Astrocyte (in vitro differentiated cells and primary cell): ENCODE data around the gene EHBP1. TPM values are rescaled to one million over a fixed set of nuclear protein-coding genes. Genes with fewer than 3 reads are reported as not detected.

ENCODE experiments used
- DNase-seq: peaks from one replicate; pipeline ENCODE4 v3.0.0-alpha.2; 2010; ENCODE audit warnings: low read depth
- FAIRE-seq: peaks from 2 replicates; lab custom pipeline; 2011; peaks lifted over from hg19 to GRCh38; lab: Jason Lieb, UNC
- H2AFZ ChIP-seq: 2 replicates; pipeline ENCODE4 v1.6.0; 2012; ENCODE audit warnings: low read depth, low read length, inconsistent platforms
- H3K27ac ChIP-seq: 2 replicates; pipeline ENCODE4 v1.5.1; 2011; ENCODE audit warnings: low read depth, low read length, inconsistent platforms
- H3K27me3 ChIP-seq: 2 replicates; pipeline ENCODE4 v1.6.0; 2011; ENCODE audit warnings: low read length, inconsistent platforms; ENCODE audit not compliant: insufficient read depth
- H3K36me3 ChIP-seq: 2 replicates; pipeline ENCODE4 v1.5.1; 2011; ENCODE audit warnings: low read length, inconsistent platforms; ENCODE audit not compliant: insufficient read depth
- H3K4me1 ChIP-seq: 2 replicates; pipeline ENCODE4 v1.5.1; 2011; ENCODE audit warnings: low read length, inconsistent platforms; ENCODE audit not compliant: insufficient read depth
- H3K4me2 ChIP-seq: 2 replicates; pipeline ENCODE4 v1.6.0; 2012; ENCODE audit warnings: low read length, inconsistent platforms
- H3K4me3 ChIP-seq: 2 replicates; pipeline ENCODE4 v1.5.1; 2011; ENCODE audit warnings: low read depth, mild to moderate bottlenecking, low read length, inconsistent platforms; ENCODE audit not compliant: insufficient read depth
- H3K79me2 ChIP-seq: 2 replicates; pipeline ENCODE4 v1.6.0; 2012; ENCODE audit warnings: mild to moderate bottlenecking, low read length, inconsistent platforms; ENCODE audit not compliant: insufficient read depth
- H3K9ac ChIP-seq: 2 replicates; pipeline ENCODE4 v1.6.0; 2012; ENCODE audit warnings: mild to moderate bottlenecking, low read length, inconsistent platforms
- H3K9me3 ChIP-seq: 2 replicates; pipeline ENCODE4 v1.5.1; 2012; ENCODE audit warnings: low read depth, mild to moderate bottlenecking, low read length, inconsistent platforms; ENCODE audit not compliant: insufficient read depth
- H4K20me1 ChIP-seq: 2 replicates; pipeline ENCODE4 v1.6.0; 2012; ENCODE audit warnings: low read length, inconsistent platforms; ENCODE audit not compliant: insufficient read depth
- H3K27ac Mint-ChIP-seq: one replicate; pipeline ENCODE4 v1.8.0; 2021; ENCODE audit warnings: mild to moderate bottlenecking, mixed read lengths; ENCODE audit not compliant: unreplicated experiment
- H3K27me3 Mint-ChIP-seq: one replicate; pipeline ENCODE4 v1.8.0; 2021; ENCODE audit warnings: low read depth, mixed read lengths; ENCODE audit not compliant: unreplicated experiment
- H3K36me3 Mint-ChIP-seq: one replicate; pipeline ENCODE4 v1.8.0; 2021; ENCODE audit warnings: low read depth, mixed read lengths; ENCODE audit not compliant: unreplicated experiment
- H3K4me1 Mint-ChIP-seq: one replicate; pipeline ENCODE4 v1.8.0; 2021; ENCODE audit warnings: low read depth, mixed read lengths; ENCODE audit not compliant: unreplicated experiment
- H3K4me3 Mint-ChIP-seq: one replicate; pipeline ENCODE4 v1.8.0; 2021; ENCODE audit warnings: mild to moderate bottlenecking, moderate library complexity, mixed read lengths; ENCODE audit not compliant: unreplicated experiment
- H3K9me3 Mint-ChIP-seq: one replicate; pipeline ENCODE4 v1.8.0; 2021; ENCODE audit warnings: mild to moderate bottlenecking, mixed read lengths; ENCODE audit not compliant: unreplicated experiment
- EZH2 ChIP-seq: IDR thresholded peaks from 2 replicates; pipeline ENCODE4 v1.6.1; 2012; ENCODE audit warnings: mild to moderate bottlenecking, low read length, inconsistent platforms; ENCODE audit not compliant: insufficient read depth
- total RNA-seq: library from RNA; stranded (reverse); gene quantifications from 2 replicates; pipeline ENCODE4 v1.2.1, GENCODE V29; 2021
- TF ChIP-seq, protein P1 (sequence below): IDR thresholded peaks from 2 replicates; pipeline ENCODE4 v1.5.1; 2011; ENCODE audit warnings: low read depth, mild to moderate bottlenecking, inconsistent platforms, low read length, moderate library complexity; ENCODE audit not compliant: insufficient read depth

The EHBP1 gene
- total RNA-seq, 1 donor from 2014 or later, result 44.1 TPM

DNA sequence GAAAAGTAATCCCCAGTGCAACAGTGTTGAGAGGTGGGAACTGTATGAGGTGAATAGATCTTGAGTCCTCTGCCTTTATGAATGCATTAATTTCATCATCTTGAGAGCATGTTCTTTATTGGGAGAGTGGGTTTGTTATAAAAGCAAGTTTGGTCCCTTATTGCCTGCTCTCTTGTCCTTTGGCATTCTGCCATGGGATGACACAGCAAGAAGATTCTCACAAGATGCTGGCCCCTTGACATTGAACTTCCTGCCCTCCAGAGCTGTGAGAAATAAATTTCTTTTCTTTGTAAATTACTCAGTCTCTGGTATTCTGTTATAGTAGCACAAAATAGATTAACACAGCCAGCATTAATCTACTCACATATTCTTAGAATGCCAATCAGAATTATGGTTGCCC lies 108.6 kb downstream of the EHBP1 start:
- TF ChIP-seq, protein P1, sequence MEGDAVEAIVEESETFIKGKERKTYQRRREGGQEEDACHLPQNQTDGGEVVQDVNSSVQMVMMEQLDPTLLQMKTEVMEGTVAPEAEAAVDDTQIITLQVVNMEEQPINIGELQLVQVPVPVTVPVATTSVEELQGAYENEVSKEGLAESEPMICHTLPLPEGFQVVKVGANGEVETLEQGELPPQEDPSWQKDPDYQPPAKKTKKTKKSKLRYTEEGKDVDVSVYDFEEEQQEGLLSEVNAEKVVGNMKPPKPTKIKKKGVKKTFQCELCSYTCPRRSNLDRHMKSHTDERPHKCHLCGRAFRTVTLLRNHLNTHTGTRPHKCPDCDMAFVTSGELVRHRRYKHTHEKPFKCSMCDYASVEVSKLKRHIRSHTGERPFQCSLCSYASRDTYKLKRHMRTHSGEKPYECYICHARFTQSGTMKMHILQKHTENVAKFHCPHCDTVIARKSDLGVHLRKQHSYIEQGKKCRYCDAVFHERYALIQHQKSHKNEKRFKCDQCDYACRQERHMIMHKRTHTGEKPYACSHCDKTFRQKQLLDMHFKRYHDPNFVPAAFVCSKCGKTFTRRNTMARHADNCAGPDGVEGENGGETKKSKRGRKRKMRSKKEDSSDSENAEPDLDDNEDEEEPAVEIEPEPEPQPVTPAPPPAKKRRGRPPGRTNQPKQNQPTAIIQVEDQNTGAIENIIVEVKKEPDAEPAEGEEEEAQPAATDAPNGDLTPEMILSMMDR, result no peak
- no peak for TF ChIP-seq EZH2
- Mint-ChIP-seq H3K9me3 (no peaks in the 10 kb centered on the region), H3K4me3 (no peak overlapping the region), H3K27ac (no peak overlapping the region), H3K36me3 (no peaks in the 10 kb centered on the region), H3K4me1 (peaks cover 28% of the 10 kb centered on the region), H3K27me3 (no peaks in the 10 kb centered on the region)
- Histone ChIP-seq H3K4me2 (peak overlapping the region; percentile 1), H3K27ac (no peak overlapping the region), H2AFZ (no peak overlapping the region), H3K4me1 (peaks cover 5% of the 10 kb centered on the region), H3K9me3 (no peaks in the 10 kb centered on the region), H3K4me3 (no peak overlapping the region), H4K20me1 (peaks cover 48% of the 10 kb centered on the region), H3K36me3 (no peaks in the 10 kb centered on the region), H3K27me3 (no peaks in the 10 kb centered on the region), H3K79me2 (peaks cover 56% of the 10 kb centered on the region), H3K9ac (no peak overlapping the region)
- FAIRE-seq (no peak), DNase-seq (peak; percentile 43)

- no peak overlapping the region for H3K27ac ChIP-seq
- DNase-seq (no peak), FAIRE-seq (no peak)
- H3K9me3 ChIP-seq, result no peaks in the 10 kb centered on the region
- H4K20me1 ChIP-seq, result peaks cover 37% of the 10 kb centered on the region
- no peak for TF ChIP-seq EZH2
- TF ChIP-seq, protein P1, result no peak
- Mint-ChIP-seq H3K9me3 (no peaks in the 10 kb centered on the region), H3K36me3 (no peaks in the 10 kb centered on the region), H3K27ac (no peak overlapping the region), H3K4me3 (no peak overlapping the region), H3K4me1 (peaks cover 28% of the 10 kb centered on the region), H3K27me3 (no peaks in the 10 kb centered on the region)
- H3K79me2 ChIP-seq, result peaks cover 38% of the 10 kb centered on the region
- H3K4me2 ChIP-seq, result no peak overlapping the region
- H2AFZ ChIP-seq, result no peak overlapping the region
- no peak overlapping the region for H3K9ac ChIP-seq
- no peaks in the 10 kb centered on the region for H3K36me3 ChIP-seq
- H3K4me3 ChIP-seq, result no peak overlapping the region
- H3K27me3 ChIP-seq, result no peaks in the 10 kb centered on the region
- H3K4me1 ChIP-seq, result peaks cover 5% of the 10 kb centered on the region
These were observed 111.8 kb downstream of the EHBP1 start for GRCh38 chr2:62817348-62817747.

GRCh38 chr2:62817995-62818713 lies 112.6 kb downstream of the EHBP1 start:
- Mint-ChIP-seq H3K4me1 (peaks cover 29% of the 10 kb centered on the region), H3K4me3 (no peak overlapping the region), H3K9me3 (no peaks in the 10 kb centered on the region), H3K36me3 (no peaks in the 10 kb centered on the region), H3K27ac (no peak overlapping the region), H3K27me3 (no peaks in the 10 kb centered on the region)
- H3K36me3 ChIP-seq, result no peaks in the 10 kb centered on the region
- H3K9ac ChIP-seq, result no peak overlapping the region
- no peaks in the 10 kb centered on the region for H3K27me3 ChIP-seq
- H3K27ac ChIP-seq, result no peak overlapping the region
- H3K9me3 ChIP-seq, result no peaks in the 10 kb centered on the region
- peaks cover 5% of the 10 kb centered on the region for H3K4me1 ChIP-seq
- H2AFZ ChIP-seq, result no peak overlapping the region
- TF ChIP-seq, protein P1, result no peak
- TF ChIP-seq EZH2, result no peak
- no peak overlapping the region for H3K4me3 ChIP-seq
- H3K79me2 ChIP-seq, result peaks cover 32% of the 10 kb centered on the region
- H3K4me2 ChIP-seq, result no peak overlapping the region
- peak; percentile 39 for DNase-seq
- peaks cover 36% of the 10 kb centered on the region for H4K20me1 ChIP-seq
- no peak for FAIRE-seq
